HepG2 (cell line): ENCODE measurements around the gene S100A16. TPM values are rescaled to one million over a fixed set of nuclear protein-coding genes. Genes with fewer than 3 reads are reported as not detected.

Experiments used
- ATAC-seq: fragments of 200-7000 bp; cut with Tn5 transposase; 3 replicates; pipeline ENCODE4 v1.9.1; 2020; ENCODE audit warnings: mild to moderate bottlenecking, moderate library complexity
- BruUV-seq: library from RNA; stranded (reverse); fragments of 400-500 nt; replicated peaks from 2 replicates; lab custom pipeline; 2021; lab: Mats Ljungman, UMichigan
- CTCF ChIA-PET: fragments of 300-600 bp; formaldehyde crosslinking; extraction: SDS; loops from one replicate; lab custom pipeline; 2021; ENCODE audit warnings: low total read pairs, inconsistent platforms, low intra/inter-chr PET ratio; lab: Yijun Ruan, JAX
- POLR2A ChIA-PET: fragments of 350-600 bp; sonication (Branson Sonifier 250); formaldehyde crosslinking; loops from one replicate; lab custom pipeline; 2020; ENCODE audit warnings: antibody characterized with exemption, inconsistent platforms; lab: Yijun Ruan, JAX
- DNase-seq: peaks from one replicate; pipeline ENCODE4 v3.0.0-alpha.2; 2015; ENCODE audit warnings: low spot score
- FAIRE-seq: peaks from 3 replicates; lab custom pipeline; 2011; peaks lifted over from hg19 to GRCh38; lab: Jason Lieb, UNC
- H2AFZ ChIP-seq: one replicate; pipeline ENCODE4 v1.6.1; 2011; ENCODE audit warnings: low read length, inconsistent platforms
- H3K27ac ChIP-seq: fragments of 300-600 bp; 3 replicates; pipeline ENCODE4 v1.8.0; 2011; ENCODE audit warnings: mixed run types, mild to moderate bottlenecking, mixed read lengths, low read length, inconsistent platforms; ENCODE audit not compliant: insufficient read depth; ENCODE audit errors: extremely low read length
- H3K27me3 ChIP-seq, 2 experiments: fragments of 200-600 bp in 1 of 2; 2 replicates in 1 of 2; 3 replicates in 1 of 2; pipeline versions ENCODE4 v1.6.0 to v1.8.0; 2011; ENCODE audit warnings: low read length in 2 of 2, mild to moderate bottlenecking in 2 of 2, moderate library complexity in 2 of 2, inconsistent platforms in 1 of 2; ENCODE audit not compliant: insufficient read depth in 2 of 2, control insufficient read depth in 1 of 2
- H3K36me3 ChIP-seq, 2 experiments: fragments of 200-600 bp in 1 of 2; replicated peaks in 1 of 2; 2 replicates in 1 of 2; 3 replicates in 1 of 2; pipeline versions ENCODE4 v1.5.1 to v1.8.0; 2011; ENCODE audit warnings: low read length in 2 of 2, inconsistent platforms in 1 of 2; ENCODE audit not compliant: insufficient read depth in 2 of 2, control insufficient read depth in 1 of 2
- H3K4me1 ChIP-seq: 2 replicates; pipeline ENCODE4 v1.5.1; 2012; ENCODE audit warnings: low read length, inconsistent platforms; ENCODE audit not compliant: insufficient read depth
- H3K4me2 ChIP-seq: 2 replicates; pipeline ENCODE4 v1.6.0; 2011; ENCODE audit warnings: low read depth, low read length, inconsistent platforms
- H3K4me3 ChIP-seq, 3 experiments: fragments of 200-600 bp in 1 of 3; sonication (generic), shearing (Covaris generic) in 1 of 3; replicated peaks in 1 of 3; 2 replicates each; pipeline ENCODE4 v1.5.1; 2011 to 2016; ENCODE audit warnings: low read length in 3 of 3, inconsistent platforms in 2 of 3, low read depth in 2 of 3, mild to moderate bottlenecking in 2 of 3, control low read depth in 1 of 3, mixed read lengths in 1 of 3; ENCODE audit not compliant: insufficient read depth in 1 of 3
- H3K79me2 ChIP-seq: one replicate; pipeline ENCODE4 v1.6.1; 2011; ENCODE audit warnings: low read length, inconsistent platforms; ENCODE audit not compliant: insufficient read depth
- H3K9ac ChIP-seq: 2 replicates; pipeline ENCODE4 v1.6.0; 2011; ENCODE audit warnings: mild to moderate bottlenecking, low read depth, low read length, inconsistent platforms; ENCODE audit not compliant: insufficient read depth
- H3K9me3 ChIP-seq: 2 replicates; pipeline ENCODE4 v1.5.1; 2012; ENCODE audit warnings: mild to moderate bottlenecking, low read length
- H4K20me1 ChIP-seq: 2 replicates; pipeline ENCODE4 v1.6.0; 2011; ENCODE audit warnings: inconsistent platforms, mild to moderate bottlenecking, low read length, moderate library complexity; ENCODE audit not compliant: insufficient read depth
- AFF4 ChIP-seq: sonication (generic); formaldehyde crosslinking; IDR thresholded peaks from 2 replicates; pipeline ENCODE4 v1.4.0; 2020; ENCODE audit warnings: missing genetic modification reagents
- HDAC6 ChIP-seq: fragments of 200-600 bp; sonication (generic); IDR thresholded peaks from 2 replicates; pipeline ENCODE4 v1.7.0; 2017; ENCODE audit warnings: mild to moderate bottlenecking, antibody characterized with exemption, low read length, low read depth
- KLF6 ChIP-seq: IDR thresholded peaks from 2 replicates; pipeline ENCODE4 v1.8.0; 2016; ENCODE audit warnings: missing biosample characterization, missing genetic modification reagents
- MXD1 ChIP-seq: sonication (generic); formaldehyde crosslinking; IDR thresholded peaks from 2 replicates; pipeline ENCODE4 v1.4.0; 2020; ENCODE audit warnings: mild to moderate bottlenecking, missing genetic modification reagents
- NBN ChIP-seq: fragments of 450-650 bp; conservative IDR thresholded peaks from 2 replicates; pipeline ENCODE4 v1.6.1; 2017
- NFE2L1 ChIP-seq: sonication (generic); formaldehyde crosslinking; IDR thresholded peaks from 2 replicates; pipeline ENCODE4 v1.4.0; 2020; ENCODE audit warnings: missing genetic modification reagents, mild to moderate bottlenecking, borderline replicate concordance
- SYNCRIP ChIP-seq: fragments of 200-400 bp; formaldehyde crosslinking; IDR thresholded peaks from 2 replicates; pipeline ENCODE4 v1.6.1; 2018; ENCODE audit warnings: mild to moderate bottlenecking, low read depth, low read length; ENCODE audit not compliant: insufficient read depth
- ZEB1 ChIP-seq: IDR thresholded peaks from 2 replicates; pipeline ENCODE4 v1.6.1; 2012; ENCODE audit warnings: mild to moderate bottlenecking, low read depth, inconsistent platforms; ENCODE audit not compliant: insufficient replicate concordance
- ZNF460 ChIP-seq: sonication (generic); formaldehyde crosslinking; IDR thresholded peaks from 2 replicates; pipeline ENCODE4 v1.5.1; 2020; ENCODE audit warnings: missing genetic modification reagents, mild to moderate bottlenecking, borderline replicate concordance
- ZNF503 ChIP-seq: sonication (generic); formaldehyde crosslinking; IDR thresholded peaks from 2 replicates; pipeline ENCODE4 v1.4.0; 2020; ENCODE audit warnings: missing genetic modification reagents
- ZNF616 ChIP-seq: sonication (generic); formaldehyde crosslinking; IDR thresholded peaks from 2 replicates; pipeline ENCODE4 v1.5.0; 2020; ENCODE audit warnings: low read depth, mild to moderate bottlenecking, missing genetic modification reagents
- ZNF770 ChIP-seq: sonication (generic); formaldehyde crosslinking; IDR thresholded peaks from 2 replicates; pipeline ENCODE4 v1.5.0; 2020; ENCODE audit warnings: mild to moderate bottlenecking, missing genetic modification reagents
- WGBS: methylation state at CpG from one replicate; pipeline ENCODE4 v1.1.6; 2017; ENCODE audit warnings: low lambda C conversion rate; 5-methylcytosine and 5-hydroxymethylcytosine counted together
- in situ Hi-C: cut with HindIII; loops from 2 replicates; pipeline ENCODE4 v1.10.0; 2017; ENCODE audit warnings: low pct_unique_long_range_greater_than_20kb; ENCODE audit not compliant: extremely low pct_ligation_motif_present
- intact Hi-C: fragments of 100-400 bp; cut with micrococcal nuclease; formaldehyde crosslinking; loops from one replicate; pipeline ENCODE4 v1.10.0; 2022; ENCODE audit not compliant: unreplicated experiment
- polyA plus RNA-seq, 8 experiments: library from polyadenylated mRNA; depleted of rRNA in 3 of 8; stranded (reverse) in 7 of 8; unstranded in 1 of 8; fragments of >200 nt; fragmentation: Illumina TruSeq in 4 of 8; extraction: Trizol in 4 of 8; gene quantifications; 2 replicates each; pipeline versions ENCODE4 v1.2.1 to v1.2.3, GENCODE V29; 2011 to 2016; ENCODE audit warnings: low read depth in 4 of 8, missing spikeins in 1 of 8, mixed read lengths in 1 of 8; ENCODE audit not compliant: insufficient read depth in 1 of 8
- total RNA-seq, 5 experiments: library from RNA; depleted of rRNA; stranded (reverse); fragments of >200 nt; fragmentation: Illumina TruSeq; extraction: Trizol; gene quantifications; 2 replicates each; pipeline ENCODE4 v1.2.3, GENCODE V29; 2016; ENCODE audit warnings: low read depth in 1 of 5

The S100A16 gene
- total and polyA plus RNA-seq, 2 of the 13 experiments (the other 11 are each of a cell fraction or from before 2014, with no cell fraction given), result 46.0 to 195 TPM

GRCh38 chr1:153615406-153615805 is 2.5 kb upstream of the S100A16 start:
- CTCF ChIA-PET, result no interaction called here

More at GRCh38 chr1:153615406-153615805, 2.5 kb upstream of the S100A16 start:
- Histone ChIP-seq H3K4me3 (no peak overlapping the region), H2AFZ (no peak overlapping the region), H3K9ac (no peak overlapping the region), H3K79me2 (peaks cover 6% of the 10 kb centered on the region), H4K20me1 (no peaks in the 10 kb centered on the region), H3K27ac (no peak overlapping the region), H3K36me3 (peaks cover 0 to 1% of the 10 kb centered on the region in 2 experiments; a peak in 1 of 5 replicates), H3K4me2 (peak overlapping the region; percentile 41; the same call in 1 of the 2 replicates), H3K9me3 (no peaks in the 10 kb centered on the region), H3K4me1 (peaks cover 65% of the 10 kb centered on the region), H3K27me3 (no peaks in the 10 kb centered on the region)
- no peak for FAIRE-seq
- POLR2A ChIA-PET, result interaction anchor here (0.8 to 12.2 kb wide), 5 partner anchors 10 to 363 kb away, joined by 3 to 390 read pairs (median 14); partner anchors contain the start of genes CHTOP, JTB, S100A1 and S100A13
- 56% methylated on average over 2 of the region's 2 CpGs for WGBS
- intact Hi-C loops, result no loop called here
- no peak for DNase-seq
- in situ Hi-C loops, result no loop called here
- no peak for ATAC-seq
- TF ChIP-seq SYNCRIP (no peak), ZEB1 (no peak), HDAC6 (no peak), ZNF770 (CRISPR knock-in tag) (no peak), ZNF503 (CRISPR knock-in tag) (no peak), AFF4 (CRISPR knock-in tag) (no peak), NFE2L1 (CRISPR knock-in tag) (no peak), KLF6 (CRISPR knock-in tag) (no peak), MXD1 (no peak), ZNF460 (CRISPR knock-in tag) (no peak), ZNF616 (no peak), NBN (no peak)
- no TSS peak for BruUV-seq
